ENCODE data around the gene ARAP3.
A peak's percentile ranks its signal among the peaks of the same experiment; 100 is the strongest.

Gene ARAP3

DNA sequence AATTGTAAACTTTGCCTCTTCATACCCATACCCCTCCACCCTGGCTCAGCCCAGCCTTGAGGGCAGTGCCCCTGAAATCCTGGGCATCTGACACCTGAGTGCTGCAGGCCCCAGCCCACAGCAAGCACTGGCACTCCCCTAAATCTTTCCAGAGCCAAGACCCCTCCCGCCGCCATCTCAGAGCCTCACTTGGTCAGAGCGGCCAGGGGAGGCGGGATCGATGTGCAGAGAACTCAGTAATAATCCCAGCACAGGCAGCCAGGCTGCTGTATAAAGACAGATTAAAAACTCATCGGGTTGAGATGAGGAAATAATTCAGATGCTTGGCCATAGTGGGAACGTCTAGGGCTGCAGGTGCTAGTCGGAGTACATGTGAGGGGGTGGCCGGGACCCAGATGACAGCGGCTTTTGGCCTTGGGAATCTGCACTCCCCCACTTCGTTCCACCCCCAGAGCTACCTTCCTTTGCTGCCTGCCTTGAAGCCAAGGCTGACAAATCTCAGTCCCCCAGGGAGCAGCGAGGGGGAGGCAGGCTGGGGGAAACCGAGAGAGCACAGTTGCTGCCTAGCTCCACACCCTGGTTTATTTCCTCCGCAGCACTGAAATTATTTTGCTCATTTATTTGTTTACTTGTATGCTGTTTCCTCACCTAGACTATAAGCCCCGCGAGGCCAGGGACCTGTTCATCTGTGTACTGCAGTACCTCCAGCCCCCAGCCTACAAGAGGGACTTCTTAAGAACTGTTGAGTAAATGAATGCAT, 19.5 kb upstream of the ARAP3 start:
- no peak for DNase-seq

DNA sequence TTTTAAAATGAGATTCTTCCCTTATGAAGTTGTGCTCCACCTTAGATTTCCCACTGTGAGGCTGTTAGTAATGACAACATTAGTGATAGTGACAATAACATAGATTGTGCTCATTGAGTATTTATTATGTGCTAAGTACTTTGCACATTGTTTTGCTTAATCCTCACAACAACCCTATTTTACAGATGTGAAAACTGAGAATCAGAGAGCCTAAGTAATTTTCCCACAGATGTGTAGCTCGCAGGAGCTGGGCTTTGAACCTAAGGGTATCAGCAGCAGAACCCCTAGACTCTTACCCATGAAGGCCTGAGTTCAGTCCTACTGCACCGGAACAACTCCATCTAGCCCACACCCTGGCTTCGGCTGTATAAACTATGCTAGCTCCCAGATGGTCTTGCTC, 15.6 kb upstream of the ARAP3 start:
- no peak for DNase-seq

DNA sequence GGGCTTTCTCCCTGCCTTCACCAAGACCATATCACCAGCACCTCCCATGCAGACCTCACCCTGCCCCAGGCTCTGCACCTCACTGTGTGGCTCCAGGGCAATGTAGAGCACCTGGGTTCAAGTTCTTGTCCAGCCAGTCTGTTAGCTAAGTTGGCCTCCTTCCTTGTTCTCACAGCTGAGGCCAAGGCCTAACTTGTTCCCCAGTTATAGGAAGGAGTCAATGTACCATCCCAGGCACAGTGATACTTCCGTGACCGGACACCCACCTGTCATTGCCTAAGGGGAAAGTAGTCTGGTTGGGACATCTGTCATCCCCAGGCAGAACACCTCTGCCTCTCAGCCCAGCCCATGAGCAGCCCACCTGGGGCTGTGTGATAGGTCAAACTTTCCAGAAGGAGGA, 14.4 kb upstream of the ARAP3 start:
- DNase-seq, result no peak

GRCh38 chr5:141695627-141696215, 13.7 kb upstream of the ARAP3 start:
- DNase-seq, result no peak

- DNase-seq, result no peak
These were observed 12.4 kb upstream of the ARAP3 start for GRCh38 chr5:141694479-141694878.

- no peak for DNase-seq
These were observed 11.1 kb upstream of the ARAP3 start for GRCh38 chr5:141692919-141693725.

DNA sequence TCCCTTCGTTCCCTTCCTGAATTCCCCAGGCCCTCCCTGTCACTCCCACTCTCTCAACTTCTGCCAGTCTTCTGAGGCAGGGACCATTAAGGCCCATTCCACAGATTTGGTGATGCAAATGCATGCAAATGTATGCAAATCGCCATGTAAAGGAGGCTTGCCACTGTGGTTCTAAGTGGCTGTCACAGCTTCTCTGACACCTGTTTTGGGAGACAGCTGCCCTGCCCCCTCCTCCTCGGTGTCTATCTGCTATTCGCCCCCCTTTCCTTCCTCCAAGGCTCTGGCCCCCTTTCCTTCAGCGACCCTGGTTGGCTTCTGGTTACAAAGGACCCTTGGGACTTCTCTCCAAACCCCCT, 10.5 kb upstream of the ARAP3 start:
- DNase-seq, result no peak

DNA sequence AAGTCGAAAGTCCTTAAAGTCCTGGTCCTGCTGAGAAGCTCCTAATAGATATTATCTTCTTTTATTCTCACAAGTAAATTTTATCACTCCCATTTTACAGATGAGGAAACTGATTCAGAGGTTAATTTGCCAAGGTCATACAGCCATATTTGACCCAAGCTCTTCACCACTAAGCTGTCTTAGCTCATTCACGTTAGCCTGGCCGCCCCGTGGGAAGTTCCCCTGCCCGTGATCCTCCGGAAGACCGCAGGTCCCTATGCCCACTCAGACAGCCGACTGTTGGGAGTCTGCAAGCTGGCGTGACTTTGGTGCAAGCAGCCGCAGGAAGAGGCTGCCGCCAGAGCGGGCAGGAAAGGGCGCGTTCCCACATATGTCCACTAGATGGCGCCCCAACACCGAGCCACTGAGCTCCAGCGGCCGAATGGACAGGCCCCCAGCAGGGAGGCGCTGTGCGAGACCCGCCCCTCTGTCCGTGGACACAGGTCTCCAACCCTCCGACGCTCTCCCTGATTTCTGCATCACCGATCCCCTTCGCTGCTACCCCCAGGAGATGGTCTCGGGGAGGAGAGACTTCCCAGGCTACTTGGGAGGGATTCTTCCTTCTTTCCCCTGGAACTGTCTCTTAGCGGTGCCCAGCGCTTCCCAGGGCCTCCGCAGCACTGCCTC, 10.0 kb upstream of the ARAP3 start:
- DNase-seq, result peak; percentile 89

DNA sequence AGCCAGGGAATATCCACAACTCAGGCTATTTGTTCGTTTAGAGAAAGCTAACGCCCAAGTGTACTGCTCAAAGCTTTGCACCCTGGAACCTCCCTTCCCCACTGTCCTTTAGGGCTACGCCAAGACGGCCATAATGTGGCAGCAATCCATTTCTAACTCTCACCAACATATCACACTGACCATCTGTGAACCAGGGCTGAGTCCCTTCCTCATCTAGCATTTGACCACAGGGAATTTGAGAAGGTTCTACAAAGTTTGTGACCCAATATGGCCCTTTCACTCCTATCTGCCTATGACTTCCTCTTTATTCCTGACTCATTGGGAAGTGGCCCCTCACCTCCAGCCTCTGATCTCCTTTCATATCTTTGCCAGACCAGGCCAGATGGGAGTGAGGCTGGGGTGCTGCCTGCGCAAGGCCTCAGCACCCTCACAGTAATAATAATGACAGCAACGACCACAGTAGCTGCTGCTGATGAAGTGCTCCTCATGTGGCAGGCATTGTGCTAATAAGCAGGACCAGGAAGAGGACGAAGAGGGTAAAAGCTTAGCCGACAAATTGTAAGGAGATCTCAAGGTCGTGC, 9.3 kb upstream of the ARAP3 start:
- peak; percentile 23 for DNase-seq

GRCh38 chr5:141686648-141687416, 4.8 kb upstream of the ARAP3 start:
- no peak for DNase-seq

DNA sequence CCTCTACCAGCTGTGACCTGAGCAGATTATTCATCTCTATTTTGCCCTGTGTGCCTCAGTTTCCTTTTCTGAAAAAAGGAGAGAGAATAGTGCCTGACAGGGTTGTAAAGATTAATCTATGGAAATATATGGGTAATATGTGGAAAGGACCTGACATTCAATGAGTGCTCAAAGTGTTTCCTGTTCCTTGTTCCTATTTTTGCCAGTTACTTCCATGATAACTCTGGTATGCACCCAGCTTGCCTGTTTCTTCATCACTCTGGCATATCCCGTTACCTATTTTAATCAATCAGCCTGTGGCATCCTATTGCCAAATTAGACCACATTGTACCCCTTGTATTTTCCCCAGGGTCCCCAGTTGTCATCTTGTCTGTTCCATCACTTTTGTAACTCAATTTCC, 3.6 kb upstream of the ARAP3 start:
- peak; percentile 26 for DNase-seq

DNA sequence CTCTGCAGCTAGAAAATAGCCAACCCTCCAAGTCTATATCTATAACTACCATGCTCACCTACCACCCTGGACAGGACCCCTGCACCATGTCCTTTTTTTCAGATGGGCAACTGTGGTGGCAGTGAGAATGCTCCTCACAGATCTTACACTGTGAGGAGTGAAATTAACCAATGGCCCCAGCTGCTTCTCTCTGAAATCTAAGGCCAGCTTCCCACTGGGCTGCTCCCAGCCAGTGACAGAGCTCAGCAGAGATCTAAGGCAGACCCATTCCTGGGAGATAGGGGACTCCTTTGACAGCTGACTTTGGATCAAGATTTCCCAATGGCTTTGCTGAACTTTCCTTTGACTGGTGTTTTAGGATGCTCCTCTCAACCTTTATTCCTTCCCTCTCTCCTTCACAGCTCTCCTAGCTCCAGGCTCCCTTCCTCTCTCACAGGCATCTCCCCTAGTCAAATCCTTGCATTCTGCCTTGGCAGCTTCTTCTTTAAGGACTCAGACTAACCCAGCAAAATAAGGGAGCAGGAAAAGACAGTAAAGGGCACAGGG, 1.6 kb upstream of the ARAP3 start:
- no peak for DNase-seq

DNA sequence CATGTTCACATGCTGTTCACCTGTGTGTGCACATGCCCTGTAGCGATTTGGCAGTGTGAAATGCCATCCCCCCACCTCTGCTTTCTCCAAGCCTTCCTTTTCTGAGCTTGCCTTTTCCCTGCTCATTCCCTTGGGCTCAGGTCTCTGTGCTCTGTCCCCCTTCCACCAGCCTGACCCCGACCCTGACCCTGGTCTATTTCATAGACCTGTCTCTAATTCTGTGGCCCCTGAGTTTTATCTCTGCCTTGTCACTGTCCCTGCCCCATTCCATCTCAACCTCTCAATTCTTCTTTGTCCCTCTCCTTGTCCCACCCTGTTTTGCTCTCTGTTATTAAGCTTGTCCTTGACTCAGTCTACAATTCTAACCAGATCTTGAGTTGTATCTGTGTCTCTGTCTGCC, 735 bp downstream of the ARAP3 start:
- DNase-seq, result no peak

GRCh38 chr5:141680751-141681201, 1.3 kb downstream of the ARAP3 start:
- no peak for DNase-seq

DNA sequence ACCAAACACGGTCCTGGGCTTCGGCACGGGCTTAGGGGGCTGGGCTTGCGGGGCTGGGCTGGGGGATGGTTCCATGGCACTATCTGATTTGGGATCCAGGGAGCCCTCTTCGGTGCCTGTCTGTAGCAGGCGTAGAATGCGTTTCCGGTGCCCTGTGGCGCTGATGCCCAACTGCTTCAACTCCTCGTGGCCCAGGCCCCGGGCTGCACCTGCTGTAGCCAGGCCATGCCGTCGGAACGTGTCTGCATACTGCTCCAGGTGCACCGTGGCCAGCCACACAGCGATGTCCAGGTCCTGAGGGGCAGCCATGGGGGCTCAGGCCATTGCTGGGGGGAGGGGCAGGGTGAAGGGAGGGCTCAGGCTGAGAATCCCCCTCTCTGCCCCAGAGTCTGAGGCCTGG, 1.9 kb downstream of the ARAP3 start:
- DNase-seq, result no peak

DNA sequence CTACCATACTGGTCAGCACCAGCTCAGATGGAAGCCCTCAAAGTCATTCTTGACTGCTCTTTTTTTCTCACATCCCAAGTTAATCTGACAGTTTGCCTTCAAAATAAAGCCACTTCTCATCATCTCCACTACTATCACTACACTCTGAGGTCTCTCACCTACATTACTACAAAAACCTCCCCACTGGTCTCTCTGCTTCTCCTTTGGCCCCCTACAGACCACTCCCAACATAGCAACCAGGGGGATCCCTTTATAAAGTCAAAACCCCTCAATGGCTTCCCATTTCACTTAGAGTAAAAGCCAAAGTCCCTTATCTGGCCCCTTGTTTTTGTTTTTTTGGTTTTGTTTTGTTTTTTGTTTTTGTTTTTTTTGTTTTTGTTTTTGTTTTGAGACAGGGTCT, 4.6 kb downstream of the ARAP3 start:
- no peak for DNase-seq

GRCh38 chr5:141675672-141676071, 6.4 kb downstream of the ARAP3 start:
- no peak for DNase-seq

DNA sequence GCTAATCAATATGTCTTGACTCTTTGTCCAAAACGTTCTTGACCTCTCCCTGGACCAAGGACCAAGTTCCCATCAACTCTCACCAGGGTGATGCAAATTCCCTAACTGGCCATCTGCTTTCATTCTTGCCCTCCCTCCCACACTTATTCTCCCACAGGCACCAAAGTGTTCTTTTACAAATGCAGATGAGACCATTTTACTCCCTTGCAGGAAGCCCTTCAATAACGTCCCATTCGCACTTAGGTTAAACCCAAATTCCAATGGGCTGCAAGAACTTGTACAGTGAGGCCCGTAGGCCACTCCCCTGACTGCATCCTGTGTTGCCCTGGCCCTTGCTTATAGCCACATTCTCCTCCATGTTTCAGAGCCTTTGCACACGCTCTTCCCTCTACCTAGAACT, 7.3 kb downstream of the ARAP3 start:
- DNase-seq, result no peak

- DNase-seq, result no peak
These were observed 8.9 kb downstream of the ARAP3 start for GRCh38 chr5:141672841-141673813.

DNA sequence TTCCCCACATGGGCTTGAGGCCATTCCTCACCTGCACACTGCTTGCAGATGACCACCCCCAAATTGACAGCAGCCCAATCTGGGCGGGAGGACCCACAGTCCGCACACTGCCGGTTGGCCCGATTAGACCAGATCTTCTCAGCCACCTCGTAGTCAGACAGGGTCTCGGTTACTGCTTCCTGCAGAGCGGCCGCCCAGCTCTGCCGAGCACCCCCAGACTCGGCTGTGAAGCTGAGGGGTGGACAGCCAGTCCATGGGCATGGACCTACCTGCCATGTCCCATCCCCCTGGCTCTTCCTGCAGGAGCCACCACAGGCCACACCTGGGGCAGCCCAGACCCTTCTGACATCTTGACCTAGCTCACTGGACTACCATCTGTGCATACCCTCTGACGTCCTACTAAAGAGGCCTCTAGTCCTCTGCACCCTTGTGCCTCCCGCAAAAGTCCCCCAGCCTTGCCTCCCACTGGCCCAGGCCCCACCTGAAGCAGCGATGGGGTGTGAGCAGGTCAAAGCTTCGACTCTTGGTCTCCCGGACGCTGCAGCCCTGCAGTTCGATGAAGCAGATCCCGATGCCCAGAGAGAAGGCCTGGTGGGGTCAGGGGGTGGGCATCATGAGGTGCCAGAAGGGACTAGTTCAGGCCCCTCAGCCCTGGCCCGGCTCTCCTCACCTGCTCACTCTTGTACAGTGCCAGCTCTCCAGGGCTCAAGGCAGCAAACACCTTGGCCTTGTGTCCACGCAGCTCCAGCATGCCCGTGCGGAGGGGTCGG, 9.8 kb downstream of the ARAP3 start:
- DNase-seq, result no peak

All from suppressor macrophage treated with lipopolysaccharide for 4 hours (primary cell).